Stomach (tissue), 4 donors: ENCODE results near the gene FCAMR.

ENCODE experiments used
- CTCF ChIP-seq, 7 experiments: fragments of 450-650 bp in 4 of 7; fragments of 200-600 bp in 3 of 7; sonication (generic) in 3 of 7; IDR thresholded peaks; one replicate each; pipeline ENCODE4 v1.5.1; 2016 to 2019; ENCODE audit warnings: antibody characterized with exemption in 7 of 7, control low read depth in 2 of 7, mild to moderate bottlenecking in 1 of 7
- EP300 ChIP-seq: sonication (generic); formaldehyde crosslinking; IDR thresholded peaks from one replicate; pipeline ENCODE4 v1.6.1; 2017; ENCODE audit warnings: antibody characterized with exemption
- POLR2A ChIP-seq, 4 donors: fragments of 450-650 bp; IDR thresholded peaks; one replicate each; pipeline ENCODE4 v1.6.1; 2016; ENCODE audit warnings: antibody characterized with exemption in 4 of 4, control low read depth in 2 of 4, mild to moderate bottlenecking in 1 of 4, moderate library complexity in 1 of 4
- POLR2AphosphoS5 ChIP-seq, 3 donors: sonication (generic); formaldehyde crosslinking; IDR thresholded peaks; one replicate each; pipeline ENCODE4 v1.6.1; 2016; ENCODE audit warnings: antibody characterized with exemption in 3 of 3

- TF ChIP-seq POLR2AphosphoS5 (IDR thresholded peaks at IDR 0.05) (no peak), CTCF (IDR thresholded peaks at IDR 0.05) (no peak), EP300 (no peak), POLR2A (IDR thresholded peaks at IDR 0.05) (no peak)
Measured at GRCh38 chr1:206915030-206915735, 55.1 kb downstream of the FCAMR start.
